Superior temporal gyrus (tissue), 1 donor: ENCODE results near the gene ARFGAP2.

Source experiments
- DNase-seq: peaks from one replicate; pipeline ENCODE4 v3.0.0-alpha.2; 2016; ENCODE audit errors: extremely low spot score

ARFGAP2 gene

GRCh38 chr11:47171061-47171838 lies 5.4 kb downstream of the ARFGAP2 start:
- DNase-seq: no peak

- no peak for DNase-seq
Measured at GRCh38 chr11:47166368-47166767, 10.3 kb downstream of the ARFGAP2 start.

DNA sequence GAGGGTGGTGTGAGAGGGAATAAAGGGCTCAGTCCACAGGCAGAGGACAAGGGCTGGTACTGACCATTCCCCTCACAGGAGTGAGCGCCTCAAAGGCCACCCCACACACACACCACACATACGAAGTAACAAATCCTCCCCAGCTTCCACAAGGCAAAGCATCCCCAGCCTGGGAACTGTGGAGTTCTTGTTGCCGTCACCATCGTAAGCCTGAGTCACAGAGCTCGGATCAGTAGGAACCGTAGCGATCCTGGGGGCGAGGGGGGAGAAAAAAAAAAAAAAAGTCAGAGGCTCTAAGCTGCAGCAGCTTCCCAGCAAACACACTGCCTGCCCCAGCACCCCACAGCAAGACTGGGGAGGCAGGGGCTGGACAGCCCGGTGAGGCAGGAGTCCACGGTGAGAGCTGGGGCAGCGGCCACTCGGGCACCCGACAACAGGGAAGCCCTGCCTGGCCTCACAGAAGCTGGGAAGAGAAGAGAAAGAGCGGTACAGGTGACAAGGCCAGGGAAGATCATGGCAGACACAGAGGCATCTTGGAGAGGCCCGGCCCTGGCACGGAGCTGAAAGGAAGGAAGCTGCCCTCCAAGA lies 11.3 kb downstream of the ARFGAP2 start:
- no peak for DNase-seq

DNA sequence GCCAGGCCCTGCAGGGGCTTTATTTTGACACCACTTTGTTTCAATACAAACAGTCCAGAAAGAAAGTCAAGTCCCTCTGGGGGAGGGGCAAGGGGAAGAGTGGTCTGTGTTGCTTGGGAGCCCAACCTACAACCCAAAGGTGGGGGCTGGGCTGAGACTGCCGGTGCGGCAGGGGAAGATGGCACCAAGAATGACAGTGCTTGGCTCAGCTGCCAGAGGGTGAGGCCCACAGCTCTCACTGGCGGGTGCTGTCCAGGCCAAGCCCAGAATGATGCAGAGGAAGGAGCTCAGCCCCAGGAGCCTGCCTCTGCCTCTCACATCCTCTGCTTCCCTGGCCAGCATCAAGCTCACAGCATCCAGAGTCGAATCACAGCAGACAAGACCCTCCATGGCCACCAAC lies 12.4 kb downstream of the ARFGAP2 start:
- no peak for DNase-seq

DNA sequence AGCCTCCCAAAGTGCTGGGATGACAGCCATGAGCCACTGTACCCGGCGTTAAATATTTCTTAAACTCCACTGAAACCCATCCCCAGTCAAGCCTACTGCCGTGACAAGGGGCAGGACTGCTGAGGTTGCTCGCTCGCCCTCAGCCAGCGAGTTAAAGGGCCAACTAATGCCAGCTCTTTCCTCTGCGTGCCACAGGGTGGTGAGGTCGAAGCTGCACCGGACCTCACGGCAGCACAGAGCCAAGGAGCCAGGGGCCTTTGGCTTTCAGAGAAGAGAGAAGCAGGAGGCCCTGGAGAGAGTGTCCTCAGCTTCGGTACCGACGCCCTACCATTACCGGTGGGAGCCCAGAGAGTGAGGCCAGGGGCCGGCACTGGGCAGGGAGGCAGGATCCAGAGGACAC lies 12.8 kb downstream of the ARFGAP2 start:
- no peak for DNase-seq

DNA sequence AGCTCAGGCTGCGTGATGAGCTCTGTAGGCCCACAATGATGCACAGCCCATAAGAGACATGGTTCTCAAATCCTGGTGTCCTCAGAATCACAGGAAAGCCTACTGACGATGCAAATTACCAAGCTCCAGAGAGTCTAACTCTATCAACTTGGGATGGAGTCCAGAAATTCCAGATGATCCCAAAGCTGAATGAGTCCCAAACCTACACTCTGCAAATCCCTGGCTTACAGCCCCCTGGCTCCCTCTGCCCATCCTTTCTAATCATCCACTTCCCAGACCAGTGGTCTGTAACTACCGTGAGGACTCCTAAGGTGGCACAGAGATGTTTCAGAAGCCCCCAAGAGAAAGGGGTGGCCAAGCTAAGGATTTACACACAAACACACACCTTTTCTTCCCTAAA lies 13.5 kb downstream of the ARFGAP2 start:
- peak; percentile 33 for DNase-seq

DNA sequence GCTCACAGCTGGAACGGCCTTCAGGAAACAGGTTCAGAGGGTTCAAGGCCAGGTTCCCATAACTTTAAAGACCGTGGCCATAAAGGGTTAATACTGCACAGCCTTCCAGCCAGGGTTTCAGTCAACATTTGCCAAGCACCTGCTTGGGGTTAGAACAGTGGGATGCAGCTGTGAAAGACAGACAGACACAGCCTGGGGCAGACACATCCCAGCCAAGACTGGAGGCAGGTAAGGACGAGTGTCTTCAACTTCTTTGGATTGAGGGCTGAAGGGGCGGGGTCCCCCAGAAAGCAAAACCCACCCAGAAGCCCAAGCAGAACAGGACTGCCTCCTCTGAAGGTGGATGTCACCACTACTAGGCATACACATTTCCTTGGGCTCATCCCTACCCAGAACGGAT lies 14.3 kb downstream of the ARFGAP2 start:
- DNase-seq: no peak

GRCh38 chr11:47161890-47162289 lies 14.8 kb downstream of the ARFGAP2 start:
- DNase-seq: no peak

GRCh38 chr11:47161134-47161854 lies 15.4 kb downstream of the ARFGAP2 start:
- peak; percentile 87 for DNase-seq

- no peak for DNase-seq
Measured at GRCh38 chr11:47160753-47161133, 15.9 kb downstream of the ARFGAP2 start.

- no peak for DNase-seq
Measured at GRCh38 chr11:47158242-47158641, 18.4 kb downstream of the ARFGAP2 start.

- DNase-seq: no peak
Measured at GRCh38 chr11:47157805-47158204, 18.9 kb downstream of the ARFGAP2 start.

GRCh38 chr11:47156951-47157350 lies 19.7 kb downstream of the ARFGAP2 start:
- DNase-seq: no peak

DNA sequence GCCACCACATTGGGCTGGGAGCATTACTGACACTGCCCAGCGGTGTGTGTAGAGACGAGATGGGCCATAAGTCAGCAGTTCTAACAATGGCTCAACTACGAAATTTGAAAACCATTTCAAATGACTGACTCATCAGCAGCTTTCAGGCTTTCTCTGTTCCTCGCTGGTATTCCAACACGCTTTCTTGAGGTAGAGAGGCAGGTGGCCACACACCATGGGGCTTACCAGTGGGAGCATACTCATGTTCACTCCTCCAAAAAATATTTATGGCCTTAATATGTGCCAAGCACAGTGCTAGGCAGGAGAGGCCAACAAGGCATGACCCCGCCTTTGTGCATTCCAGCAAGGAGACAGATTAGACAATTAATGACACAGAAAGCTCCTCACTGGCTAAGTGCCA lies 20.3 kb downstream of the ARFGAP2 start:
- peak; percentile 6 for DNase-seq

GRCh38 chr11:47155879-47156278 lies 20.8 kb downstream of the ARFGAP2 start:
- peak; percentile 8 for DNase-seq

- DNase-seq: no peak
Measured at GRCh38 chr11:47154616-47155570, 21.8 kb downstream of the ARFGAP2 start.

DNA sequence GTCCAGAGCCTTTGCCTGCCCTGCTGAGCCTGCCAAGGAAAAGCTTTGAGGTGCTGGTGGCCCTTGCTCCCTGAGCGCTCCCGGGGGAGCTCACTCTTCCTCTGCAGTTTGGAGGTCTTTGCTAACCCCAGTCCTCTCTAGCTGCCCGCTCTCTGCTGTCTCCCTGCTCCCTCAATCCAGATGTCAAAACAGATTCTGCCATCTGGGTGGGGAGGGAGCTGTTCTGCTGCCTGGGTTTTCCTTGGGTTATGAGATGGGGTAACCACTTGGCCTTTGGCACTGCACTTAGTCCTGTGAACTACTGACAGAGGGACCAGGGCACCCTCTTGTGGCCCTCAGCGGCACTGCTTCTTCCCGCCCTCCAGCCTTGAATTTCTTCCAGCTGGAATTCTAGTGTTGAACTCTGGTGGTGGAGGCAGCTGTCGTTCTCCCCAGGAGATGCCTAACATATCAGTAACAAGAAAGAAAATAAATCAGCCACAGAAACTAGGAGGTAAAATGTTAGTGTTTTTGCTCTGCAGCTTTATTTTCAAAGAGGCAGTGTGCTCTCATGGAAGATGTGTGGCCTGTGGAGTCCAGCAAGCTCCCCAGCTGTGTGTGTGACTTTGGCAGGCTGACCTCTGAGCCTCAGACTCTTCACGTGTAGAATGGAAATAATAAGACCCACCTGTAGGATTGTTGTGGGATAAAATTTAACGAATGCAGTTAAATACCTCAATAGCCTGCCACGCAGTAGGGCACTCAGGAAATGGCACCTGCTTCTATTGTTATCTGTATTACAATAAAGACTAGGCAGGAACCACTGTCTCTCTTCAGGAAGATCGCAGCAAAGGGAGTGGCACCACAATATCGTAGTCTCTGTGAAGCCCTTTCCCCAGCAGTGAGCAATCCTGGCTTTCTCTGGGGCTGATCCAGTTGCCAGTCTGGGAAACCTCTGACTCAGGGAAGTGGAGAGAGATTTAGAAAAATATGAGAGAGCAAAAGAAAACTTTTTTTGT lies 23.4 kb downstream of the ARFGAP2 start:
- DNase-seq: peak; percentile 97

DNA sequence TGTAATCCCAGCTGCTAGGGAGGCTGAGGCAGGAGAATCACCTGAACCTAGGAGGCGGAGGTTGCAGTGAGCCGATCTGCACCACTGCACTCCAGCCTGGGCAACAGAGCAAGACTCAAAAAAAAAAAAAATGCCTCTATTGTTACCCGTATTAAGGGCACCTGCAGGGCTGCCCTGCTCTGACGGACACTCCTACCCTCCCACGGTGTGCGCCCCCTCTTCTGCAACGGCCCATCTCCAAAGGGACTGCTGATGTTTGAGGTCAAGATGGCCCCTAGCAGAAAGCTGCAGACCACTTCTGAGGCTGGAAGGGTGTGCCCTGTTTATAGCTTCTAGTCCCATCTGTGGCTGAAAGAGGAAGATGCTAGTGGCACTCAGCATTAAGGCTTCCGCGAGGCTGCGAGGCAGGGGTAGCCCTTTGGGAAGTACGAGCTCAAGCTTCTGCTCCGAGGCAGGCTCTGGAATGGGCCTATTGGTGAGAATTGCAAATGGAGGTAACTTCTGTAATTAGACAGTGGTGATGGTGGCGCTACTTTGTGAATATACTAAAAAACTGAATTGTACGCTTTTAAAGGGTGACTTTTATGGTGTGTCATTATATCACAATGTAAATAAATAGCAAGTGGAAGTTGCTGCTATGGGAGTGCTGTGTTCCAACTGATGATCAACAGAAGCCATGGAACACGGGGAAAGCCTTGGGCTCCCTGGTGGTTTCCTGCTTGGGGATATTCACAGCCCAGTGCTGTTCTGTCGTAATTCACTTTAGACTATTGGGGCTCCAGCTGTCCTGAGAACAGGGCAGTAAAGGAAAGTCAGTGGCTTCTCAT lies 24.3 kb downstream of the ARFGAP2 start:
- no peak for DNase-seq

GRCh38 chr11:47149782-47150181 lies 26.9 kb downstream of the ARFGAP2 start:
- peak; percentile 6 for DNase-seq
